DND-41 (cell line): ENCODE measurements around the gene DOHH.
"Not testable (repeated sequence)": the region's sequence is repeated elsewhere in the genome, so short reads cannot be mapped to it uniquely, and the experiment has no call there.

Experiments used
- ATAC-seq: fragments of 200-7000 bp; cut with Tn5 transposase; 3 replicates; pipeline ENCODE4 v1.9.1; 2021; ENCODE audit warnings: low read depth; ENCODE audit not compliant: insufficient read depth
- DNase-seq: peaks from one replicate; pipeline ENCODE4 v3.0.0-alpha.2; 2020
- H2AFZ ChIP-seq: 2 replicates; pipeline ENCODE4 v1.6.0; 2012; ENCODE audit warnings: low read depth, low read length
- H3K27ac ChIP-seq: 2 replicates; pipeline ENCODE4 v1.5.1; 2012; ENCODE audit warnings: low read length, inconsistent platforms
- H3K27me3 ChIP-seq: fragments of 200-600 bp; sonication (generic); 2 replicates; pipeline ENCODE4 v1.6.0; 2012; ENCODE audit warnings: low read length, mild to moderate bottlenecking, inconsistent platforms; ENCODE audit not compliant: insufficient read depth, poor library complexity
- H3K36me3 ChIP-seq: 2 replicates; pipeline ENCODE4 v1.5.1; 2012; ENCODE audit warnings: low read length, inconsistent platforms; ENCODE audit not compliant: insufficient read depth
- H3K4me1 ChIP-seq: 2 replicates; pipeline ENCODE4 v1.5.1; 2012; ENCODE audit warnings: mild to moderate bottlenecking, low read length; ENCODE audit not compliant: insufficient read depth
- H3K4me2 ChIP-seq: 2 replicates; pipeline ENCODE4 v1.6.0; 2012; ENCODE audit warnings: mild to moderate bottlenecking, moderate library complexity, low read length, inconsistent platforms; ENCODE audit not compliant: insufficient read depth
- H3K4me3 ChIP-seq, 2 experiments: fragments of 200-600 bp in 1 of 2; shearing (Covaris generic) in 1 of 2; 2 replicates each; pipeline ENCODE4 v1.5.1; 2012 to 2016; ENCODE audit warnings: inconsistent platforms in 2 of 2, low read length in 2 of 2, mild to moderate bottlenecking in 2 of 2, low read depth in 1 of 2, moderate library complexity in 1 of 2
- H3K79me2 ChIP-seq: 2 replicates; pipeline ENCODE4 v1.6.0; 2012; ENCODE audit warnings: low read length, inconsistent platforms; ENCODE audit not compliant: insufficient read depth
- H3K9ac ChIP-seq: 2 replicates; pipeline ENCODE4 v1.6.0; 2012; ENCODE audit warnings: low read depth, mild to moderate bottlenecking, inconsistent platforms, low read length, moderate library complexity
- H3K9me3 ChIP-seq: 2 replicates; pipeline ENCODE4 v1.5.1; 2012; ENCODE audit warnings: low read length, moderate library complexity, mild to moderate bottlenecking, inconsistent platforms; ENCODE audit not compliant: insufficient read depth, severe bottlenecking
- H4K20me1 ChIP-seq: 2 replicates; pipeline ENCODE4 v1.6.0; 2012; ENCODE audit warnings: low read length; ENCODE audit not compliant: insufficient read depth
- EZH2 ChIP-seq: IDR thresholded peaks from 3 replicates; pipeline ENCODE4 v1.6.1; 2012; ENCODE audit warnings: borderline replicate concordance, low read depth, mild to moderate bottlenecking, moderate library complexity, low read length, inconsistent platforms; ENCODE audit not compliant: severe bottlenecking
- TF ChIP-seq, protein P1 (sequence below): IDR thresholded peaks from 2 replicates; pipeline ENCODE4 v1.5.1; 2012; ENCODE audit warnings: borderline replicate concordance, low read length, moderate library complexity, mild to moderate bottlenecking; ENCODE audit not compliant: poor library complexity, severe bottlenecking; ENCODE audit errors: extremely low read depth

Gene DOHH

DNA sequence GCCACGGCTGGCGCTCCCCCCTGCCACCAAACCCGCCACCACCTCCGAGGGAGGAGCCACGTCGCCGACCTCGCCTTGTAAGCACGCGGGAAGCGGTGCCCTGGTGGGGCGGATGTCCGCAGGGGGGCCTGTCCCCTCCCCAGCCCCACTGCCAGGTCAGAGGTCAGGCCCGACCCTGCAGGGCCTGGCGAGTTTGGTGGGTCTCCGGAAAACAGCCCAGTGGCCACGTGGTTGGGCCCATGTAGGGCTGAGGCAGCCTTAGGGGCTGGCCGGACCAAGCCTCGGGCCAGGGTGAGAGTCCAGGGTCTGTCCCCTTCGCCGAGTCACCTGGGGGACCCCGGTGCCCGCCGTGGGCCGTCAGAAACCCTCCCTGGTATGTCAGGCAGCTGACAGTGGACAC is 46.6 kb downstream of the DOHH start:
- no peak for DNase-seq
- no peaks in the 10 kb centered on the region for H3K9me3 ChIP-seq
- H2AFZ ChIP-seq, result no peak overlapping the region
- no peak for TF ChIP-seq EZH2
- TF ChIP-seq, protein P1, sequence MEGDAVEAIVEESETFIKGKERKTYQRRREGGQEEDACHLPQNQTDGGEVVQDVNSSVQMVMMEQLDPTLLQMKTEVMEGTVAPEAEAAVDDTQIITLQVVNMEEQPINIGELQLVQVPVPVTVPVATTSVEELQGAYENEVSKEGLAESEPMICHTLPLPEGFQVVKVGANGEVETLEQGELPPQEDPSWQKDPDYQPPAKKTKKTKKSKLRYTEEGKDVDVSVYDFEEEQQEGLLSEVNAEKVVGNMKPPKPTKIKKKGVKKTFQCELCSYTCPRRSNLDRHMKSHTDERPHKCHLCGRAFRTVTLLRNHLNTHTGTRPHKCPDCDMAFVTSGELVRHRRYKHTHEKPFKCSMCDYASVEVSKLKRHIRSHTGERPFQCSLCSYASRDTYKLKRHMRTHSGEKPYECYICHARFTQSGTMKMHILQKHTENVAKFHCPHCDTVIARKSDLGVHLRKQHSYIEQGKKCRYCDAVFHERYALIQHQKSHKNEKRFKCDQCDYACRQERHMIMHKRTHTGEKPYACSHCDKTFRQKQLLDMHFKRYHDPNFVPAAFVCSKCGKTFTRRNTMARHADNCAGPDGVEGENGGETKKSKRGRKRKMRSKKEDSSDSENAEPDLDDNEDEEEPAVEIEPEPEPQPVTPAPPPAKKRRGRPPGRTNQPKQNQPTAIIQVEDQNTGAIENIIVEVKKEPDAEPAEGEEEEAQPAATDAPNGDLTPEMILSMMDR, result no peak
- no peaks in the 10 kb centered on the region for H3K79me2 ChIP-seq
- H3K27ac ChIP-seq, result no peak overlapping the region
- no peaks in the 10 kb centered on the region for H3K27me3 ChIP-seq
- no peak for ATAC-seq
- no peak overlapping the region for H3K4me3 ChIP-seq
- peaks cover 27% of the 10 kb centered on the region for H4K20me1 ChIP-seq
- no peak overlapping the region for H3K9ac ChIP-seq
- H3K4me1 ChIP-seq, result no peaks in the 10 kb centered on the region
- H3K36me3 ChIP-seq, result peaks cover 65% of the 10 kb centered on the region
- no peak overlapping the region for H3K4me2 ChIP-seq

DNA sequence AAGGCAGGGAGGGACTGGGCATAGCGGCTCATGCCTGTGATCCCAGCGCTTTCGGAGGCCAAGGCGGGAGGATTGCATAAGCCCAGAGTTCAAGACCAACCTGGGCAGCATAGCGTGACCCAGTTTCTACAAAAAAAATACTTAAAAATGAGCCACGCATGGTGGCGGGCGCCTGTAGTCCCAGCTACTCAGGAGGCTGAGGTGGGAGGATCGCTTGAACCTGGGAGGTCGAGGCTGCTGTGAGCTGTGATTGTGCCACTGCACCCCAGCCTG is 47.6 kb downstream of the DOHH start:
- DNase-seq, H3K9me3 ChIP-seq, ATAC-seq, H3K4me1 ChIP-seq, H3K9ac ChIP-seq, H3K4me2 ChIP-seq, H3K27ac ChIP-seq, H3K79me2 ChIP-seq, H3K27me3 ChIP-seq, H3K4me3 ChIP-seq, H2AFZ ChIP-seq: not testable (repeated sequence)
- peaks cover 72% of the 10 kb centered on the region for H3K36me3 ChIP-seq
- peaks cover 22% of the 10 kb centered on the region for H4K20me1 ChIP-seq

DNA sequence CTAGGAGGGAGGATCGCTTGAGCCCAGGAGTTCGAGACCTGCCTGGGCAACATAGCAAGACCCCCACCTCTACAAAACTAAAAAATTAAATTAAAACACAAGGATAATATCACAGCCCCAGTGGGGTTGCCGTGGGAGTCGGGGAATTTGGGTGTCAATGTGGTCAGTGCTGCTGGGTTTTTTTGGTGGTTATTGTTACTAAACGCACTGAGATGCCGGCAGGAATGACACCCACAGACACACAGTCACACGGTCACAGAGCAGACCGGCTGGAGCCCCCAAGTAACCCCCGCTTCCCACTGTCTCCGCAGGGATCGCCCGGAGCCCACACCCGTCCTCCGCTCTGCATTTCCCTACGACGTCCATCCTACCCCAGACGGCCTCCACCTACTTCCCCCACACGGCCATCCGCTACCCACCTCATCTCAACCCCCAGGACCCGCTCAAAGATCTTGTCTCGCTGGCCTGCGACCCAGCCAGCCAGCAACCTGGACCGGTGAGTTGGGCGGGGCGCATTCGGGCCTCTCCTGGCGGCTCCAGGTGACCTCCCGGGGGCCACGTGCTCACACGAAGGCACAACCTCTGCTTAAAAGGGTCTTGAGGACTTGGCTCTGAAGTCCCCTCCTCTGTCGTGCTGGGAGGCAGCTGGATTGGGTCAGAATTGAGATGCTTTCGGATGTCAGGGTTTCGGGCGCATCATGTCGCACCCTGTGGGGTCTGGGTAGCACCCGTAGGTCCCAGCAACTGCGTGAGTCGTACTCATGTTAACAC is 48.1 kb downstream of the DOHH start:
- Histone ChIP-seq H3K4me2 (no peak overlapping the region), H3K79me2 (no peaks in the 10 kb centered on the region), H3K27me3 (no peaks in the 10 kb centered on the region), H4K20me1 (peaks cover 18% of the 10 kb centered on the region), H3K9ac (no peak overlapping the region), H3K9me3 (no peaks in the 10 kb centered on the region), H3K36me3 (peaks cover 72% of the 10 kb centered on the region), H3K4me1 (no peaks in the 10 kb centered on the region), H3K4me3 (no peak overlapping the region), H3K27ac (no peak overlapping the region), H2AFZ (no peak overlapping the region)
- TF ChIP-seq, protein P1, result no peak
- TF ChIP-seq EZH2, result no peak
- no peak for DNase-seq
- no peak for ATAC-seq

DNA sequence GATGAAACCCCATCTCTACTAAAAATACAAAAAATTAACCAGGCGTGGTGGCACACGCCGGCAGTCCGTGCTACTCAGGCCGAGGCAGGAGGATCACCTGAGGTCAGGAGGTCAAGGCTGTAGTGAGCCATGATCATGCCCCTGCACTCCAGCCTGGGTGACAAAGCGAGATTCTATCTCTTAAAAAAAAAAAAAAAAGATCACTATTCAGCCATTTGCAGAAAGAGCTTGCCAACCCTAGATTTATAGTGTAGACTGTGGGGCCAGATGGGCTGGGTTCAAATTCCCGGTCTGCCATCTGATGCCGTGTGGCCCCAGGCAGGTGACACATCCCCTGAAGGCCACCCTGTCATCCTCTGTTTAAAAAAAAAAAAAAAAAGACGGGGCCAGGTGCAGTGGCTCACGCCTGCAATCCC is 49.0 kb downstream of the DOHH start:
- Histone ChIP-seq H2AFZ (no peak overlapping the region), H4K20me1 (peaks cover 13% of the 10 kb centered on the region), H3K9ac (no peak overlapping the region), H3K27ac (no peak overlapping the region), H3K4me1 (no peaks in the 10 kb centered on the region), H3K4me3 (no peak overlapping the region), H3K36me3 (peaks cover 68% of the 10 kb centered on the region), H3K79me2 (0 out of 2 replicates have a peak, but pooled peaks cover 2% of the 10 kb centered on the region), H3K27me3 (no peaks in the 10 kb centered on the region), H3K9me3 (no peaks in the 10 kb centered on the region), H3K4me2 (no peak overlapping the region)
- TF ChIP-seq EZH2, result no peak
- TF ChIP-seq, protein P1, result no peak
- ATAC-seq, result no peak
- no peak for DNase-seq
